B cell (primary cell): ENCODE data around the gene HTT.

ENCODE experiments used
- CTCF ChIP-seq: fragments of 200-600 bp; IDR thresholded peaks from one replicate; pipeline ENCODE4 v1.8.0; 2022; ENCODE audit warnings: antibody characterized with exemption, mild to moderate bottlenecking
- EZH2 ChIP-seq: IDR thresholded peaks from 2 replicates; pipeline ENCODE4 v1.6.1; 2012; ENCODE audit warnings: borderline replicate concordance, low read depth, mild to moderate bottlenecking, moderate library complexity, low read length; ENCODE audit not compliant: insufficient read depth, poor library complexity, severe bottlenecking

- TF ChIP-seq CTCF (no peak), EZH2 (no peak)
Observed at GRCh38 chr4:3234171-3235029, 159.9 kb downstream of the HTT start.
